ENCODE results near the gene DIP2A.

- TF ChIP-seq CTCF (IDR thresholded peaks at IDR 0.05; ENCODE audit: borderline replicate concordance, extremely low read depth, low read length, poor library complexity, severe bottlenecking), result no peak
- TF ChIP-seq EZH2 (IDR thresholded peaks at IDR 0.05; ENCODE audit: borderline replicate concordance, low read depth, low read length, severe bottlenecking), result no peak
Observed at GRCh38 chr21:46553993-46554392, 95.3 kb downstream of the DIP2A start.

Data from DND-41 (cell line).